ENCODE results near the gene MICAL1. TPM values are rescaled to one million over a fixed set of nuclear protein-coding genes. Genes with fewer than 3 reads are reported as not detected.

MICAL1 gene
- polyA plus RNA-seq, 4 donors, result 48.0 to 316 (median 181) TPM

GRCh38 chr6:109420751-109421150 lies 34.8 kb downstream of the MICAL1 start:
- no peaks in the 10 kb centered on the region for H3K27me3 ChIP-seq (ENCODE audit: control insufficient read depth in 3 of 3, insufficient read depth in 3 of 3, low read length in 3 of 3)
- FAIRE-seq, result no peak
- no peaks in the 10 kb centered on the region for H3K9me3 ChIP-seq (ENCODE audit: control insufficient read depth in 2 of 2, insufficient read depth in 1 of 2, low read depth in 1 of 2, low read length in 1 of 2)
- no peak overlapping the region for H3K27ac ChIP-seq (ENCODE audit: low read depth in 1 of 3, low read length in 2 of 3)
- H3K4me3 ChIP-seq (ENCODE audit: low read depth in 1 of 3, low read length in 3 of 3), result no peak overlapping the region
- WGBS, 3 donors, result 55 to 62% (median 61%) methylated on average over 1 of the region's 1 CpG
- no peaks in the 10 kb centered on the region for H3K4me1 ChIP-seq (ENCODE audit: control insufficient read depth in 3 of 3, insufficient read depth in 2 of 3, low read depth in 1 of 3, low read length in 2 of 3)
- H3K36me3 ChIP-seq (ENCODE audit: control insufficient read depth in 3 of 3, insufficient read depth in 2 of 3, low read depth in 1 of 3, low read length in 3 of 3), result peaks cover 0 to 8% (median 0%) of the 10 kb centered on the region in 3 donors
- DNase-seq, result no peak

GRCh38 chr6:109417646-109418045 lies 37.9 kb downstream of the MICAL1 start:
- H3K4me1 ChIP-seq (ENCODE audit: control insufficient read depth in 3 of 3, insufficient read depth in 2 of 3, low read depth in 1 of 3, low read length in 2 of 3), result no peaks in the 10 kb centered on the region
- DNase-seq (no peak), FAIRE-seq (no peak)
- 84 to 90% (median 90%) methylated on average over 4 of the region's 4 CpGs for WGBS, 3 donors
- no peak overlapping the region for H3K27ac ChIP-seq (ENCODE audit: low read depth in 1 of 3, low read length in 2 of 3)
- H3K27me3 ChIP-seq (ENCODE audit: control insufficient read depth in 3 of 3, insufficient read depth in 3 of 3, low read length in 3 of 3), result no peaks in the 10 kb centered on the region
- H3K9me3 ChIP-seq (ENCODE audit: control insufficient read depth in 2 of 2, insufficient read depth in 1 of 2, low read depth in 1 of 2, low read length in 1 of 2), result no peaks in the 10 kb centered on the region
- H3K36me3 ChIP-seq (ENCODE audit: control insufficient read depth in 3 of 3, insufficient read depth in 2 of 3, low read depth in 1 of 3, low read length in 3 of 3), result peaks cover 0 to 4% (median 0%) of the 10 kb centered on the region in 3 donors
- no peak overlapping the region for H3K4me3 ChIP-seq (ENCODE audit: low read depth in 1 of 3, low read length in 3 of 3)

GRCh38 chr6:109411034-109411433 lies 44.5 kb downstream of the MICAL1 start:
- Histone ChIP-seq H3K27me3 (ENCODE audit: control insufficient read depth in 3 of 3, insufficient read depth in 3 of 3, low read length in 3 of 3) (no peaks in the 10 kb centered on the region), H3K4me1 (ENCODE audit: control insufficient read depth in 3 of 3, insufficient read depth in 2 of 3, low read depth in 1 of 3, low read length in 2 of 3) (no peaks in the 10 kb centered on the region), H3K4me3 (ENCODE audit: low read depth in 1 of 3, low read length in 3 of 3) (no peak overlapping the region), H3K27ac (ENCODE audit: low read depth in 1 of 3, low read length in 2 of 3) (no peak overlapping the region), H3K9me3 (ENCODE audit: control insufficient read depth in 2 of 2, insufficient read depth in 1 of 2, low read depth in 1 of 2, low read length in 1 of 2) (no peaks in the 10 kb centered on the region), H3K36me3 (ENCODE audit: control insufficient read depth in 3 of 3, insufficient read depth in 2 of 3, low read depth in 1 of 3, low read length in 3 of 3) (no peaks in the 10 kb centered on the region)
- 88 to 90% (median 89%) methylated on average over 2 of the region's 2 CpGs for WGBS, 3 donors
- DNase-seq (no peak), FAIRE-seq (no peak)

- no peaks in the 10 kb centered on the region for H3K36me3 ChIP-seq (ENCODE audit: control insufficient read depth in 3 of 3, insufficient read depth in 2 of 3, low read depth in 1 of 3, low read length in 3 of 3)
- no peak for FAIRE-seq
- WGBS, 3 donors, result 87 to 92% (median 89%) methylated on average over 4 of the region's 4 CpGs
- H3K27ac ChIP-seq (ENCODE audit: low read depth in 1 of 3, low read length in 2 of 3), result no peak overlapping the region
- H3K4me1 ChIP-seq (ENCODE audit: control insufficient read depth in 3 of 3, insufficient read depth in 2 of 3, low read depth in 1 of 3, low read length in 2 of 3), result no peaks in the 10 kb centered on the region
- H3K4me3 ChIP-seq (ENCODE audit: low read depth in 1 of 3, low read length in 3 of 3), result no peak overlapping the region
- no peaks in the 10 kb centered on the region for H3K27me3 ChIP-seq (ENCODE audit: control insufficient read depth in 3 of 3, insufficient read depth in 3 of 3, low read length in 3 of 3)
- DNase-seq, result no peak
- no peaks in the 10 kb centered on the region for H3K9me3 ChIP-seq (ENCODE audit: control insufficient read depth in 2 of 2, insufficient read depth in 1 of 2, low read depth in 1 of 2, low read length in 1 of 2)
Observed at GRCh38 chr6:109406196-109406595, 49.4 kb downstream of the MICAL1 start.

GRCh38 chr6:109397020-109397419 lies 58.6 kb downstream of the MICAL1 start:
- H3K9me3 ChIP-seq (ENCODE audit: control insufficient read depth in 2 of 2, insufficient read depth in 1 of 2, low read depth in 1 of 2, low read length in 1 of 2), result no peaks in the 10 kb centered on the region
- H3K27me3 ChIP-seq (ENCODE audit: control insufficient read depth in 3 of 3, insufficient read depth in 3 of 3, low read length in 3 of 3), result no peaks in the 10 kb centered on the region
- no peak overlapping the region for H3K27ac ChIP-seq (ENCODE audit: low read depth in 1 of 3, low read length in 2 of 3)
- WGBS, 3 donors, result 75 to 85% (median 82%) methylated on average over 4 of the region's 4 CpGs
- H3K4me3 ChIP-seq (ENCODE audit: low read depth in 1 of 3, low read length in 3 of 3), result no peak overlapping the region
- no peaks in the 10 kb centered on the region for H3K4me1 ChIP-seq (ENCODE audit: control insufficient read depth in 3 of 3, insufficient read depth in 2 of 3, low read depth in 1 of 3, low read length in 2 of 3)
- no peak for FAIRE-seq
- peak; percentile 13 to 31 for DNase-seq
- H3K36me3 ChIP-seq (ENCODE audit: control insufficient read depth in 3 of 3, insufficient read depth in 2 of 3, low read depth in 1 of 3, low read length in 3 of 3), result no peaks in the 10 kb centered on the region

GRCh38 chr6:109396046-109396718 lies 59.4 kb downstream of the MICAL1 start:
- H3K27ac ChIP-seq (ENCODE audit: low read depth in 1 of 3, low read length in 2 of 3), result no peak overlapping the region
- H3K36me3 ChIP-seq (ENCODE audit: control insufficient read depth in 3 of 3, insufficient read depth in 2 of 3, low read depth in 1 of 3, low read length in 3 of 3), result no peaks in the 10 kb centered on the region
- DNase-seq (no peak), FAIRE-seq (no peak)
- H3K9me3 ChIP-seq (ENCODE audit: control insufficient read depth in 2 of 2, insufficient read depth in 1 of 2, low read depth in 1 of 2, low read length in 1 of 2), result no peaks in the 10 kb centered on the region
- no peaks in the 10 kb centered on the region for H3K27me3 ChIP-seq (ENCODE audit: control insufficient read depth in 3 of 3, insufficient read depth in 3 of 3, low read length in 3 of 3)
- WGBS, 3 donors, result 92 to 95% (median 94%) methylated on average over 12 of the region's 12 CpGs
- H3K4me1 ChIP-seq (ENCODE audit: control insufficient read depth in 3 of 3, insufficient read depth in 2 of 3, low read depth in 1 of 3, low read length in 2 of 3), result peaks cover 0 to 3% (median 0%) of the 10 kb centered on the region in 3 donors
- no peak overlapping the region for H3K4me3 ChIP-seq (ENCODE audit: low read depth in 1 of 3, low read length in 3 of 3)

Other genes starting within 250 kb of the MICAL1 start
- gene CD164, start 73.3 kb downstream of the MICAL1 start, polyA plus RNA-seq, result 100 to 1,000 TPM; 151 to 737 (median 172) TPM
- gene PPIL6, start 15.1 kb downstream of the MICAL1 start, polyA plus RNA-seq, result 1 to 10 TPM in 1 of 4 donors, under 1 TPM in 2, not detected in 1; 0.22 to 4.8 (median 0.76) TPM
- gene SMPD2, start 15.0 kb downstream of the MICAL1 start, polyA plus RNA-seq, result 10 to 100 TPM; 14.3 to 19.5 (median 16.8) TPM
- gene ZBTB24, start 27.4 kb upstream of the MICAL1 start, polyA plus RNA-seq, result 10 to 100 TPM in 1 of 4 donors, 1 to 10 TPM in 3; 1.8 to 12.6 (median 3.3) TPM
- gene AK9, start 235.4 kb upstream of the MICAL1 start, polyA plus RNA-seq, result 1 to 10 TPM; 2.9 to 7.0 (median 4.3) TPM
- 10 to 100 TPM in 1 of 4 donors, 1 to 10 TPM in 3; 3.8 to 14.5 (median 6.3) TPM for gene FIG4, start 235.5 kb upstream of the MICAL1 start, polyA plus RNA-seq

Measured in small intestine (tissue), 7 donors.